Measurements from ENCODE around the gene CASP9.

- TF ChIP-seq CTCF (conservative IDR thresholded peaks at IDR 0.05; ENCODE audit: low read depth, low read length): no peak
- no peak for TF ChIP-seq EZH2 (IDR thresholded peaks at IDR 0.05; ENCODE audit: low read length, unreplicated experiment)
- no peak for TF ChIP-seq EZH2phosphoT487 (IDR thresholded peaks at IDR 0.05; ENCODE audit: borderline replicate concordance, low read length)
These were observed 69.8 kb downstream of the CASP9 start for GRCh38 chr1:15454256-15454655.
